ENCODE results near the gene EPM2A.

DNA sequence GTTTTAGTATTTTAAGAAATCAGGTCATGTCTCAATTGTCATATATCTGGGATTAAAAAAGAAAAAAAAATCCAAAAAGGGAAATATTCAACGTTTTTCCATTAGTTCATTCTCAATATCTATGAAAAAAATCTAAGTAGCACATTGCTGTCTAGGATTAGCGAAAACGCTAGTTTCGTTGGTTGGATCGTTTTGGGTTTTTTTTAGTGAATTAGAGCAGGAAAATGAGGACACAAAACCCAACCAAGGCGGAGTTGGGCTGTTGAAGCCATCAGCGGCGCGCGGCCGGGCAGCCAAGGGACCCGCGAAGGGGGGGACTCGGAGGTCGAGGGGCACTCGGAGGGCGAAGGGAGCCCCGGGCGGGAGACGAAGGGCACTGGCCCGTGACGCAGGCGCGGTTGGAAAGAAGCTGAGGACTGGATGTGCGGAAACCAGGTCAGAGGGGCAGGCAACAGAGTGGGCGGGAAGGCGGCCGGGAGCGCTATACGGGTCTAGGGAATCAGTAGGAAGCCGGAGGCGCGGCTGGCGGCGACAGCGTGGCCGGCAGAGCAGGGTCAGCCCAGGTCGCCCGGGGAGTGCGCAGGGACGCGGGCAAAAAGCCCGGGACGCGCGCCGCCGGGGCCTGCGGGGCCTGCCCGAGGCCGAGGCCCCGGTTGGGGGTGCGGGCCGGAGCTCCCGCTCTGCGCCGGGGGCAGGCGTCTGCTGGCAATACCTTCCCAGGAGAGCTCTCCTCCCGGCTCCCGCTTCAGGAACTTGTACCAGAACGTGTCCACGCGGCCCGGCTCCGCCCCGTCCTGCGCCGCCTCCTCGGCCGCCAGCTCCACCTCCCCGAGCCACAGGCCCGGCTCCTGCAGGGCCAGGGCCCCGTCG is 599 bp downstream of the EPM2A start:
- TF ChIP-seq POLR2AphosphoS5 (IDR thresholded peaks at IDR 0.05; ENCODE audit: low read depth, low read length) (no peak; the same call in 1 of the 2 replicates), SPI1 (IDR thresholded peaks at IDR 0.05; ENCODE audit: low read depth, low read length) (no peak)

Measured in GM12891 (cell line).